ENCODE data around the gene MCM3.

The MCM3 gene

GRCh38 chr6:52216932-52217575 lies 67.5 kb downstream of the MCM3 start:
- no peak for DNase-seq (ENCODE audit: low read depth in 1 of 2, low spot score in 1 of 2)
- Histone ChIP-seq H3K27me3 (ENCODE audit: insufficient read depth, poor library complexity, severe bottlenecking) (peaks cover 3% of the 10 kb centered on the region), H3K4me3 (replicated peaks; ENCODE audit: insufficient read depth, low read length) (no peak overlapping the region), H3K27ac (replicated peaks) (no peak overlapping the region)
- TF ChIP-seq, protein P1, sequence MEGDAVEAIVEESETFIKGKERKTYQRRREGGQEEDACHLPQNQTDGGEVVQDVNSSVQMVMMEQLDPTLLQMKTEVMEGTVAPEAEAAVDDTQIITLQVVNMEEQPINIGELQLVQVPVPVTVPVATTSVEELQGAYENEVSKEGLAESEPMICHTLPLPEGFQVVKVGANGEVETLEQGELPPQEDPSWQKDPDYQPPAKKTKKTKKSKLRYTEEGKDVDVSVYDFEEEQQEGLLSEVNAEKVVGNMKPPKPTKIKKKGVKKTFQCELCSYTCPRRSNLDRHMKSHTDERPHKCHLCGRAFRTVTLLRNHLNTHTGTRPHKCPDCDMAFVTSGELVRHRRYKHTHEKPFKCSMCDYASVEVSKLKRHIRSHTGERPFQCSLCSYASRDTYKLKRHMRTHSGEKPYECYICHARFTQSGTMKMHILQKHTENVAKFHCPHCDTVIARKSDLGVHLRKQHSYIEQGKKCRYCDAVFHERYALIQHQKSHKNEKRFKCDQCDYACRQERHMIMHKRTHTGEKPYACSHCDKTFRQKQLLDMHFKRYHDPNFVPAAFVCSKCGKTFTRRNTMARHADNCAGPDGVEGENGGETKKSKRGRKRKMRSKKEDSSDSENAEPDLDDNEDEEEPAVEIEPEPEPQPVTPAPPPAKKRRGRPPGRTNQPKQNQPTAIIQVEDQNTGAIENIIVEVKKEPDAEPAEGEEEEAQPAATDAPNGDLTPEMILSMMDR (IDR thresholded peaks at IDR 0.05; ENCODE audit: insufficient read depth, low read length), result no peak
- TF ChIP-seq REST (IDR thresholded peaks at IDR 0.05; ENCODE audit: insufficient replicate concordance, low read depth) (no peak), POLR2AphosphoS5 (IDR thresholded peaks at IDR 0.05; ENCODE audit: low read depth) (no peak), SPI1 (IDR thresholded peaks at IDR 0.05; ENCODE audit: borderline replicate concordance, low read depth) (no peak), GABPA (IDR thresholded peaks at IDR 0.05; ENCODE audit: low read depth) (no peak)

- TF ChIP-seq GABPA (IDR thresholded peaks at IDR 0.05; ENCODE audit: low read depth) (no peak), POLR2AphosphoS5 (IDR thresholded peaks at IDR 0.05; ENCODE audit: low read depth) (no peak), SPI1 (IDR thresholded peaks at IDR 0.05; ENCODE audit: borderline replicate concordance, low read depth) (no peak), REST (IDR thresholded peaks at IDR 0.05; ENCODE audit: insufficient replicate concordance, low read depth) (no peak)
- TF ChIP-seq, protein P1 (IDR thresholded peaks at IDR 0.05; ENCODE audit: insufficient read depth, low read length), result no peak
- DNase-seq (ENCODE audit: low read depth in 1 of 2, low spot score in 1 of 2), result no peak
- Histone ChIP-seq H3K4me3 (replicated peaks; ENCODE audit: insufficient read depth, low read length) (no peak overlapping the region), H3K27ac (replicated peaks) (no peak overlapping the region), H3K27me3 (ENCODE audit: insufficient read depth, poor library complexity, severe bottlenecking) (no peaks in the 10 kb centered on the region)
Observed at GRCh38 chr6:52215787-52216186, 68.8 kb downstream of the MCM3 start.

Measured in HL-60 (cell line).